PC-9 (cell line): ENCODE measurements around the gene PI3. TPM values are rescaled to one million over a fixed set of nuclear protein-coding genes. Genes with fewer than 3 reads are reported as not detected.
A peak's percentile ranks its signal among the peaks of the same experiment; 100 is the strongest.

Experiments
- BruUV-seq: library from RNA; stranded (reverse); fragments of 400-500 nt; replicated peaks from 2 replicates; lab custom pipeline; 2021; lab: Mats Ljungman, UMichigan
- CTCF ChIA-PET: fragments of 300-600 bp; sonication (Branson Sonifier 250); formaldehyde crosslinking; loops from one replicate; lab custom pipeline; 2022; ENCODE audit warnings: antibody characterized with exemption; lab: Charles Lee
- POLR2A ChIA-PET: fragments of 300-600 bp; sonication (Branson Sonifier 250); formaldehyde crosslinking; loops from one replicate; lab custom pipeline; 2022; ENCODE audit warnings: antibody characterized with exemption; ENCODE audit not compliant: unreplicated experiment; lab: Charles Lee
- DNase-seq, 2 experiments: peaks; one replicate each; pipeline versions ENCODE4 v3.0.0 to v3.0.0-alpha.2; 2015 to 2022; ENCODE audit warnings: mixed read lengths in 1 of 2
- H2AFZ ChIP-seq: fragments of 200-600 bp; sonication (generic); 2 replicates; pipeline ENCODE4 v1.8.1; 2017; ENCODE audit warnings: antibody characterized with exemption
- H3F3A ChIP-seq: fragments of 200-600 bp; sonication (generic); 2 replicates; pipeline ENCODE4 v1.8.1; 2017; ENCODE audit warnings: antibody characterized with exemption, mild to moderate bottlenecking, low read depth; ENCODE audit not compliant: insufficient read depth
- H3K27ac ChIP-seq: fragments of 200-600 bp; sonication (generic); 2 replicates; pipeline ENCODE4 v1.6.1; 2016; ENCODE audit warnings: mixed run types
- H3K27me3 ChIP-seq: fragments of 200-600 bp; sonication (generic); 2 replicates; pipeline ENCODE4 v1.6.1; 2016; ENCODE audit warnings: low read depth, mixed run types; ENCODE audit not compliant: insufficient read depth
- H3K36me3 ChIP-seq: fragments of 200-600 bp; sonication (generic); 2 replicates; pipeline ENCODE4 v1.6.1; 2016; ENCODE audit warnings: low read depth, mixed run types
- H3K4me1 ChIP-seq: fragments of 200-600 bp; sonication (generic); replicated peaks from 2 replicates; pipeline ENCODE4 v1.6.1; 2016; ENCODE audit warnings: mixed run types; ENCODE audit not compliant: insufficient read depth
- H3K4me2 ChIP-seq: fragments of 200-600 bp; sonication (generic); 2 replicates; pipeline ENCODE4 v1.6.1; 2017; ENCODE audit warnings: mixed run types
- H3K4me3 ChIP-seq: fragments of 200-600 bp; sonication (generic); 2 replicates; pipeline ENCODE4 v1.6.1; 2016; ENCODE audit warnings: mixed run types
- H3K79me2 ChIP-seq: fragments of 200-600 bp; sonication (generic); 2 replicates; pipeline ENCODE4 v1.6.1; 2017; ENCODE audit warnings: low read depth, mixed run types
- H3K9me2 ChIP-seq: fragments of 200-600 bp; sonication (generic); 2 replicates; pipeline ENCODE4 v1.8.1; 2017; ENCODE audit warnings: mild to moderate bottlenecking; ENCODE audit not compliant: insufficient read depth
- H3K9me3 ChIP-seq: fragments of 200-600 bp; sonication (generic); 2 replicates; pipeline ENCODE4 v1.8.1; 2016; ENCODE audit warnings: low read depth; ENCODE audit not compliant: insufficient read depth
- H4K20me1 ChIP-seq: fragments of 200-600 bp; sonication (generic); 2 replicates; pipeline ENCODE4 v1.8.1; 2017; ENCODE audit not compliant: insufficient read depth
- EZH2 ChIP-seq: fragments of 200-600 bp; sonication (generic); IDR thresholded peaks from 2 replicates; pipeline ENCODE4 v1.8.0; 2017; ENCODE audit warnings: antibody characterized with exemption, low read depth
- intact Hi-C: fragments of 100-400 bp; cut with micrococcal nuclease; formaldehyde crosslinking; loops from one replicate; pipeline ENCODE4 v1.10.0; 2022; ENCODE audit not compliant: unreplicated experiment
- total RNA-seq: library from RNA; stranded (reverse); gene quantifications from 2 replicates; pipeline ENCODE4 v1.2.3, GENCODE V29; 2021
- TF ChIP-seq, protein P1 (sequence below): fragments of 200-600 bp; sonication (generic); conservative IDR thresholded peaks from 2 replicates; pipeline ENCODE4 v1.6.1; 2017; ENCODE audit warnings: mixed run types, antibody characterized with exemption, mild to moderate bottlenecking, moderate library complexity

PI3 gene
- total RNA-seq, 1 experiment from 2014 or later = 6.6 TPM

DNA sequence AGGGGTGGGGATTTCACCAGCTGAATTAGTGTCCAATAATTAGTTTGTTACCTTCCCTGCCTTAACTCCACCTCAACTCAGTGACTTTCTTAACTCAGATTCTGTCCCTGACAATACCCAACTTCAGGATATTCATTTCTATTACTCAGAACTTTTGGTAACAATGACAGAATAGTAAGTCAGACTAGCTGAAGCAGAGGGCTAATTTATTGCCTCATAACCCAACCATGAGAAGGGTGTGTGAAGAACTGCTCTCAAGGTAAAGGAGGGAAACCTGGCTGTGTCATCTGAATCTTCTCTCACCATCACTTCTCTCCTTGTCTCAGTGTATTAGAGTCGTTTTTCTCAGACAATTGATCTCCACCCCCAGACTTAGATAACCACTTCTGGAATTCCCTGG, 1.2 kb upstream of the PI3 start:
- TF ChIP-seq, protein P1, sequence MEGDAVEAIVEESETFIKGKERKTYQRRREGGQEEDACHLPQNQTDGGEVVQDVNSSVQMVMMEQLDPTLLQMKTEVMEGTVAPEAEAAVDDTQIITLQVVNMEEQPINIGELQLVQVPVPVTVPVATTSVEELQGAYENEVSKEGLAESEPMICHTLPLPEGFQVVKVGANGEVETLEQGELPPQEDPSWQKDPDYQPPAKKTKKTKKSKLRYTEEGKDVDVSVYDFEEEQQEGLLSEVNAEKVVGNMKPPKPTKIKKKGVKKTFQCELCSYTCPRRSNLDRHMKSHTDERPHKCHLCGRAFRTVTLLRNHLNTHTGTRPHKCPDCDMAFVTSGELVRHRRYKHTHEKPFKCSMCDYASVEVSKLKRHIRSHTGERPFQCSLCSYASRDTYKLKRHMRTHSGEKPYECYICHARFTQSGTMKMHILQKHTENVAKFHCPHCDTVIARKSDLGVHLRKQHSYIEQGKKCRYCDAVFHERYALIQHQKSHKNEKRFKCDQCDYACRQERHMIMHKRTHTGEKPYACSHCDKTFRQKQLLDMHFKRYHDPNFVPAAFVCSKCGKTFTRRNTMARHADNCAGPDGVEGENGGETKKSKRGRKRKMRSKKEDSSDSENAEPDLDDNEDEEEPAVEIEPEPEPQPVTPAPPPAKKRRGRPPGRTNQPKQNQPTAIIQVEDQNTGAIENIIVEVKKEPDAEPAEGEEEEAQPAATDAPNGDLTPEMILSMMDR = no peak
- no peak for TF ChIP-seq EZH2
- BruUV-seq = no TSS peak
- H2AFZ ChIP-seq = peak overlapping the region; percentile 13; the same call in 1 of the 2 replicates
- H3K27me3 ChIP-seq = no peaks in the 10 kb centered on the region
- intact Hi-C loops = no loop called here
- peak overlapping the region; percentile 96 for H3K27ac ChIP-seq
- H3F3A ChIP-seq = peaks cover 51% of the 10 kb centered on the region
- H3K36me3 ChIP-seq = no peaks in the 10 kb centered on the region
- H3K79me2 ChIP-seq = peaks cover 13% of the 10 kb centered on the region
- DNase-seq = peak in 1 of 2 experiments; percentile 49
- peaks cover 10% of the 10 kb centered on the region; the same call in 1 of the 2 replicates for H3K9me3 ChIP-seq
- no peaks in the 10 kb centered on the region for H4K20me1 ChIP-seq
- peak overlapping the region; percentile 13; the same call in 1 of the 2 replicates for H3K4me3 ChIP-seq
- POLR2A ChIA-PET = no interaction called here
- H3K4me2 ChIP-seq = peak overlapping the region; percentile 70
- H3K9me2 ChIP-seq = no peaks in the 10 kb centered on the region
- peaks cover 48% of the 10 kb centered on the region for H3K4me1 ChIP-seq
- CTCF ChIA-PET = no interaction called here

DNA sequence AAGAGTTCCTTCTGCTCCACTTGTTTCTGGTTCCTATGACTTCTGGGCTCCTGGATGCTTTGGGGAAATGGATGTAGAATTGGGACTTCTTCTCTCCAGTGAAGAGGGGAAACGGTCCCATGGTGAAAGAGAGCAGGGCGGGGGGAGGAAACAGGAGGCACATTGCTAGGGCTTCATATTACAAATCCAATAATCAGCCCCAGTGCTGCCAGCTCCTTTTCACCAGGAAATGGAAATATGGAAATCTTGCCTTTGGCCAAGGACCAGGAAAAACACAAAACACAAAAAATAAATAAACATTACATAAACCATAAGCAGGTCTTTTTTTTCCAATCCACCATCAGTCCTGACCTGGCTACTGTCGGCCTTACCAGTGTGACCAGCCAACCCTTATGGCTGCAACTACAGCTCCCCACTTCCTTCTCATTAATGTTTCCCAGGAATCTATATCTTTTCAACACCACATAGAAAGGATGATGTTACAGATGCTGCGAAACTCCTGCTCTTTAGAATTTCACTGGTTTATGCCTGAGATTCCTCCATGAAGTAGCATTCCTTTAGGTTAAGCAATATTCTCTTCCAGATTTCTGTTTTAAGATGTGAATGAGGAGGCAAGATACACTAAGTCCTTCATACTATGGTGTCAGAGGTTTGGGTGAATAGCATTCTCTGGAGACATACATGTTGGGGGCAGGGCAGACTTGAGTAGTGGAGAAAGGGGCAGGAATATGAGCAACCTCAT, 2.0 kb downstream of the PI3 start:
- Histone ChIP-seq H3F3A (peaks cover 51% of the 10 kb centered on the region), H3K4me3 (peak overlapping the region; percentile 54; the same call in 1 of the 2 replicates), H4K20me1 (no peaks in the 10 kb centered on the region), H3K36me3 (no peaks in the 10 kb centered on the region), H3K9me2 (no peaks in the 10 kb centered on the region), H3K27ac (peak overlapping the region; percentile 96), H2AFZ (no peak overlapping the region), H3K9me3 (no peaks in the 10 kb centered on the region), H3K27me3 (no peaks in the 10 kb centered on the region), H3K4me2 (peak overlapping the region; percentile 83), H3K79me2 (peaks cover 13% of the 10 kb centered on the region), H3K4me1 (peaks cover 49% of the 10 kb centered on the region)
- BruUV-seq = no TSS peak
- intact Hi-C loops = no loop called here
- ChIA-PET CTCF (no interaction called here), POLR2A (interaction anchor here (0.6 kb wide), 2 partner anchors 13 to 62 kb away, joined by 3 read pairs; no protein-coding TSS in a partner anchor)
- peak in 1 of 2 experiments; percentile 82 for DNase-seq
- TF ChIP-seq, protein P1 = no peak
- TF ChIP-seq EZH2 = no peak

DNA sequence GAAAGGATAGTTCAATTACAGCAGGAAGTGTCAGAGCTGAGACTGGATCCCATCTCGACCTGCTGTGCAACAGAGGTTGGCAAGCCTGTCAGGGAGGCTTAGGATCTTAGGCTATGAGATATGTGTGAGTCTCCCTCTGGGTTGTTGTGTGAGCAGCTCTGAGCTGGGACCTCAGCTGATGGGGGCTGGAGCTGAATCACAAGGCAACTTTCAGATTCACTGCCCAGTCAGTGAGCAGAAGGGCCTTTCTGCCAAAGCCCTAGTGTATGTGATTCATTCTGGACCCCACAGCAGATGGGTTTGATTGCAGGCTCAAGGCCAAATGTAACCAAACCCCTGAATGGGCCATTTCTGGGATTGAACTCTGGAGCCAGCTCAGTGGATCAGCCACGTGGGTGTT, 4.5 kb downstream of the PI3 start:
- H3F3A ChIP-seq = peaks cover 36% of the 10 kb centered on the region
- H3K4me1 ChIP-seq = peaks cover 54% of the 10 kb centered on the region
- no peak overlapping the region for H3K4me2 ChIP-seq
- H3K27ac ChIP-seq = no peak overlapping the region
- no peaks in the 10 kb centered on the region for H4K20me1 ChIP-seq
- H3K9me2 ChIP-seq = no peaks in the 10 kb centered on the region
- TF ChIP-seq, protein P1 = no peak
- TF ChIP-seq EZH2 = no peak
- H3K79me2 ChIP-seq = peaks cover 13% of the 10 kb centered on the region
- BruUV-seq = no TSS peak
- CTCF ChIA-PET = no interaction called here
- H3K9me3 ChIP-seq = no peaks in the 10 kb centered on the region
- no peaks in the 10 kb centered on the region for H3K36me3 ChIP-seq
- DNase-seq = no peak
- H2AFZ ChIP-seq = no peak overlapping the region
- H3K27me3 ChIP-seq = no peaks in the 10 kb centered on the region
- POLR2A ChIA-PET = no interaction called here
- intact Hi-C loops = no loop called here
- H3K4me3 ChIP-seq = no peak overlapping the region
